GM18951 (cell line): Measurements from ENCODE around the gene PLPP4.

Experiments
- POLR2A ChIP-seq: IDR thresholded peaks from 4 replicates; pipeline ENCODE4 v1.6.1; 2011; ENCODE audit warnings: mild to moderate bottlenecking; ENCODE audit not compliant: insufficient read length, insufficient read depth; ENCODE audit errors: extremely low read depth
- in situ Hi-C: fragments of 300-500 bp; cut with MboI; formaldehyde crosslinking; loops from one replicate; pipeline ENCODE4 v1.12.0; 2022; ENCODE audit warnings: low sequenced_read_pairs, mixed read lengths, inconsistent platforms; ENCODE audit not compliant: unreplicated experiment

The PLPP4 gene

DNA sequence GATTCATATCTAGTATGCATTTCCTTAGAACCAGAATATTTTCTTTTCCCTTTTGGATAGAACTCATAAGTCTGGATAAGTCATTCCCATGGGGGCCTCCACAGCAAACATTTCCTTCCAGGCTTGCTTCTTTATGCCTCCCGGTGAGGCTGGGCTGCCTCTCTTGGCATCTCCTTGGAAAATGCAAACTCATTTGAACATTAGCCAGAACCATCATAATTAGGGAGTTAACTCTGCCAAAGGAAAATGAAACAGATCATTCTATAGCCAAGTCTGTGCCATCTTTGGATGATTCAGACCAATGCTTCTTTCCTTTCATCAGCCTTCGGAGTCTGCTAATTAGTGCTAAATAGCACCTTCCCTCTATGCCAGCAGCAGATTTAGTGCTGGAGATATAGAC, 81.1 kb downstream of the PLPP4 start:
- in situ Hi-C loops = no loop called here

DNA sequence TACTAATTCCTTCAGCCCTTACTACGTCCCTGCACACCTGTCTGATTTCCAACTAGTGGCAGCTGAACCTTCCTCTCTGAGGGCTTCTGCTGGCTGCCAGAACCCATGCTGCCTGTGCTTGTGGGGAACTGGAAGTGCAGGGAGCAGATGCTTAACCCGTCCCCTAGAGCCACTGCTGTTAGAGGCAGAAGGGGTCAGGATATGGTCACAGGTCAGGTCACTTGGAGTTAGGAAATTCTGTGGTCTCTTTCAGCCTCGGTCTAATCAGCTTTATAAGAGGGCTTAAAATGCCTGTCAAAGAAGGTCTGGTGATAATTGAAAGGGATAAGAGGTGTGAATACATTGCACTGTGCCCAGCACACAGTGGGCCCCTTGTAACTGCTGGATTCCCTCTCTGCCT, 82.0 kb downstream of the PLPP4 start:
- TF ChIP-seq POLR2A = no peak
- in situ Hi-C loops = no loop called here

More for the DNA sequence above, 81.1 kb downstream of the PLPP4 start:
- TF ChIP-seq POLR2A = no peak

DNA sequence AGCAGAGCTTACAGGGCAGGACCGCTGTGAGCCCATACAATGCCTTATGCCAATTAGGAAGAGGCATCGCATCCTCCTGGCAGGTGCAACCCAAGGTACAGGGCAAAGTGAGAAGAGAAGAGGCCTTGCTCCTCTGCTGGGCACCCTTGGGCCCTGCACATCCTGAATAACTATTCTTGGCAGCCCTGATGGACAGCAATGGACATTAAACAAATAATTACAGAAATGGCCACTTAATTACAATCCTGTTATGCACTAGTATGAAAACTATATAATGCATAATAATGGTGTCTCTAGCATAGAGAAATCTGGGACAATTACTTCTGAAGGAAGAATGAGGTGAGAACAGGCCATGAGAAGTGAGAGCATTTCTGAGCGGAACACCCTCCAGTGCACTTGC, 83.5 kb downstream of the PLPP4 start:
- in situ Hi-C loops = no loop called here
- TF ChIP-seq POLR2A = no peak

DNA sequence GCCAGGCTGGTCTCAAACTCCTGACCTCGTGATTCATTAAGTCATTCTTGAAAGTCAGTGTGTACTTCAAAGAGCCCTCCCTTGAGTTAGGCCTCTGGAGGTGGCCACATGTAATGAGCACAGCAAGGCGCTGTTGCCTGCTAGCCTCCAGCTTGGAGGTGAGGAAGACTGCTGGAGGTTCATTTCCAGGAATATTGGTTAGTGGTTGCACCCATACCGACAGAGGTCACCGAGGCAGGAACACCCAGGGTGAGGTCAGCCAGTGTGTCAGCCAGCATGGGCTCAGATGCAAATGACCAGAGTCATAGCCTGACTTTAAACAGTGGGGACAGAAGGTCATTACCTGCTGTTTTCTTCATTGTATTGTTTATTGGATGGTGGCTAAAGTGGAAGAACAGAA, 85.0 kb downstream of the PLPP4 start:
- no peak for TF ChIP-seq POLR2A
- in situ Hi-C loops = no loop called here

DNA sequence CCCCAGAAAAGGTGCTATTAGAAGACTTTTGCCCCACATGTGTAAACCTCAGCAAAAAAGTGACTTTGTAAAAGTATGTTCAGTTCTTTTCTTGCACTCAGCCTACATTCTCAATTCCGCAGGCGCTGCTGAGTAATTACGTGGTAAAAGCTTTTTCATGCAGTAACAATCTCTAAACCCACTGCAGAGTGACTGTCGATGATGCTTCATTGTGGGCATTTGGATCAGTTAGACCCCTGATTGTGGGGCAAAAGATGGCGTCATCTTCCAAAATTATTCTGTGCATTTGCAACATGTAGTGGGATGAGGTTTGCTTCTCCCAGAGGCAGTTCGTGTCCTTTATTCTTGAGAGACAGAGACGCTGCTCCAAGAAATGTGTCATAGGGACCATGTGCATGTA, 85.6 kb downstream of the PLPP4 start:
- in situ Hi-C loops = no loop called here
- TF ChIP-seq POLR2A = no peak

DNA sequence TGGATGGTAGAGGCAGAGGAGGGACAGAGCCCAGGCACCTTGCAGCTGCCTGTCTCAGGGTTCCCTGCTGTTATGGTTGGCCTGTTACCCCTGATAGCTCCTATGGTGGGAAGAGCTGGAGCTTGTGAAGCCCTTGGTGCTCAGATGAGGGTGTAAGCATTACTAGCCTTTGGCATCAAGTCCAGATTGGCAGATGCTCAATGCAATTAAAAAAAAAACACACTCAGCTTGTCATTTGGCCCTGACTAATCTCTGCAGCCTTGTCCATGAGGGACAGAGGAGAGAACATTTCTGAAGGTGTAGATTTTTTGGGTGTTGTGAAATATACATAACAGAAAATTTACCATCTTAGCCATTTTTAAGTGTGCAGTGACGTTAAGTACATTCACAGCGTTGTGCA, 86.3 kb downstream of the PLPP4 start:
- TF ChIP-seq POLR2A = no peak
- in situ Hi-C loops = no loop called here

DNA sequence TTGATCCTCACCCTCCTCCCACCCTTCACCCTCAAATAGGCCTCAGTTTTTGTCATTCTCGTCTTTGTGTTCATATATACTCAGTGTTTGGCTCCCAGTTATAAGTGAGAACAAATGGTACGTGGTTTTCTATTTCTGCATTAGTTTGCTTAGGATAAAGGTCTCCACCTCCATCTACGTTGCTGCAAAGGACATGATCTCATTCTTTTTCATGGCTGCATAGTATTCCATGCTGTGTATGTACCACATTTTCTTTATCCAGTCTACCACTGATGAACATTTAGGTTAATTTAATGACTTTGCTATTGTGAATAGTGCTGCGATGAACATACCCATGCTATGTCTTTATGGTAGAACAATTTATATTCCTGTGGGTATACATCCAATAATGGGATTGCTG, 91.2 kb downstream of the PLPP4 start:
- in situ Hi-C loops = no loop called here
- no peak for TF ChIP-seq POLR2A

DNA sequence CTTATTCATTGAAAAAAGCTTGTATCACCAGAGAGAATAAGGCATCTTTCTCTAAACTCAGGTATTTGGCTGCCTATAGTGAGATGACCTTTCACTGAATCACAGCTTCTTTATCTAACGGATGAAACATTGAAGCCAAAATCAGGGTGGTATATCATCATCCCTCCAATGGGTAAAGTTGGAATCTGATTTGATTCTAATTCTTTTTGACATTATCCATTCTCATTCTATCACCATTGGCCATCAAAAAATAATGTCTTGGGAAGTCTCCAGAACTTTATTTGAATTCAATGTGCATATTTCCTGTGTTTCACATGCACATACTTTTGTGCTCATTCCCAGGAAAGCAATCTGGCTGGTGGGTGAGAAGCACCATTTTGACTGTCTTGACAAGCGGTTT, 95.2 kb downstream of the PLPP4 start:
- in situ Hi-C loops = no loop called here
- TF ChIP-seq POLR2A = no peak

DNA sequence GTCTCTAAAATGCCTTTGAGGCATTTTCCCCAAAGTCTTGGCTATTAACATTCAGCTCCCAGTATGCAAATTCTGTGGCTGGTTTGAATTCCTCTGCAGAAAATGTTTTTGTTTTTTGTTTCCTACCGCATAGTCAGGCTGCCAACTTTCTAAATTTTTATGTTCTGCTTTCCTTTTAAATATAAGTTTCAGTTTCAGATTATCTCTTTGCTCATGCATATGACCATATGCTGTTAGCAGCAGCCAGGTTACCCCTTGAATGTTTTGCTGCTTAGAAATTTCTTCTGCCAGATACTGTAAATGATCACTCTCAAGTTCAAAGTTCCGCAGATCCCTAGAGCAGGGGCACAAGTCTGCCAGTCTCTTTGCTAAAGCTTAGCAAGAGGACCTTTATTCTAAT, 96.9 kb downstream of the PLPP4 start:
- TF ChIP-seq POLR2A = no peak

DNA sequence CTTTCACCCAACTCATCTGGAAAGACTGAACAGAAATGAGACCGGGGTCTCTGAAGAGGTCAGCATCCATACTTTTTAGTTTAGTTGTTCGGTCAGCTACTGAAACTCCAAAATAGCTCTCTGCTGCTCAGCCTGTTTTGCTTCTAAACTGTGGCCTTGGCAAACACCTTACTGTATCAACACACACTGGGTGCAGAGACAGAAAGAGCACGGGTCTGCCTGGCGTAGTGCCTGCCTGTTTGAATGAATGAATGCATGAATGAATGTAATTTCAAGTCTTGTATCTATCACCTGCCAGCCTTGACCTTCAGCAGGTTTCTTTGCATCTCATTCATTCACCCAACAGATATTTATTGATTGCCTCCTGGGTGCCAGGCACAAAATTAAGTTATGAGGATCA, 98.4 kb downstream of the PLPP4 start:
- in situ Hi-C loops = no loop called here
- TF ChIP-seq POLR2A = no peak

More for the DNA sequence above, 96.9 kb downstream of the PLPP4 start:
- in situ Hi-C loops = no loop called here

DNA sequence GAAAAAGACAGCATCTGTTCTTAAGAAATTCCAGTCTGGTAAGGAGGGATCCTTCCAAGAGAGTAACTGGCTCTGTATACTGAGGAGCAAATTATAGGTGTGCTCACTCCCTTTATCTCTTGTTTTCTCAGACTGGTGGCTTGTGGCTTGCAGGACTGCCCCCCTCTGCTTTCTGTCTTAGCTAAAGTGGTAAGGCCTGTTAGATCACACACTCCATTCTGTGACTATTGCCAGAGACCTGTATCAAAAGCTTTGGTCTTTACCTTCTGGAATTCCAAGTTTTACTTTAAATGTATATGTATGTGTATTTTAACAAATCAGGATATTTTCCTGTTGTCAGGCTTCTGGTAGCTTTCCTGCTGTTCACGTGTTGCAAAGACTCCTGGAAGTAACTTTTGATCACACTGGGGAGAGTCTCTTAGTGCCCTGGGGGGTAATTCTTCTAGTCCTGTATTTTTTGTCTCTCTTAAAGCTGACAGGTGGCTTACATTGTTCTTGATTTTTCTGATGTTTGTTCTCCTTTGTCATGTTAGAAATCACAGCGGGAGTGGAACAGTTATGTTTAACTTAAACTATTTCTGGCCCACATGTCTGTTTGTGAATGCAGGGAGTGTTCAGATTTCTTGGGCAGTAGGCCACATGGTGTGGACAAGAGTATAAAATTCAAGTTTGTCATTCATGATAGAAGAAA, 99.0 kb downstream of the PLPP4 start:
- in situ Hi-C loops = no loop called here

DNA sequence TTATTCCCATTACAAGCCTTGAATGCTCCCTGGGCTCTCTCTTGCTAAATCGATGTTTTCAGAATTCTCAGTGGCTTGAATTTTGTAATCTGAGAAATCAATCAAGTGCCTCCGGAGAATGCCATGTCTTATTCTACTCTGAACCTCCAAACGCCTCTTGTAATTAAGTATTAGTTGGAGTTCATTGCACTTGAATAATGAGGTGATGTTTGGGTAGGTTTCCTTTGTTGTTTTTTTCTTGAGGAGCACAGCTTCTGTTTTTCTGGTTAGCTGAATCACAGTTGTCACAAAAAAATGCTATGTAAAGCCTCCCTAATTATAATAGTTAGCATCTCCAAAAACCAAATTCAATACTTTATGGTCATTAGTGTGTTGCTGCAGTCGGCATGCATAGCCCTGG, 100.3 kb downstream of the PLPP4 start:
- no peak for TF ChIP-seq POLR2A
- in situ Hi-C loops = no loop called here

More for the DNA sequence above, 99.0 kb downstream of the PLPP4 start:
- no peak for TF ChIP-seq POLR2A

DNA sequence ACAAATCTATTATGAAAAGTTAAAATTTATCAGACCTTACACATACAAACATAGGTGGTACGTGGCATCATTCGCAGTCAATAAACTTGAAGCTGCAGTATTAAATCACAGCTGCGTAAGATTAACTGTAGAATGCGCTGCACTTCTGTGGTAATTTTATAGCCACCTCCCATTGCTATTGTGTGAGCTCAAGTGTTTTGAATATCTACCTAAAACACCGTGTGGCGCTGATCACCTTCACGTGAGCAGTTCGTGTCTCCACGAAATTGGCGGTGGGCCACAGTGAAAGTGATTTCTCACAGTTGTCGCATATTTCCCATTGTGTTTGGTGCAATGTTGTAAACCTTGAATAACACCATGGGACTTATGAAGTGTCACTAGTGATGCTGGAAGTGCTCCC, 102.8 kb downstream of the PLPP4 start:
- no peak for TF ChIP-seq POLR2A
- in situ Hi-C loops = no loop called here

DNA sequence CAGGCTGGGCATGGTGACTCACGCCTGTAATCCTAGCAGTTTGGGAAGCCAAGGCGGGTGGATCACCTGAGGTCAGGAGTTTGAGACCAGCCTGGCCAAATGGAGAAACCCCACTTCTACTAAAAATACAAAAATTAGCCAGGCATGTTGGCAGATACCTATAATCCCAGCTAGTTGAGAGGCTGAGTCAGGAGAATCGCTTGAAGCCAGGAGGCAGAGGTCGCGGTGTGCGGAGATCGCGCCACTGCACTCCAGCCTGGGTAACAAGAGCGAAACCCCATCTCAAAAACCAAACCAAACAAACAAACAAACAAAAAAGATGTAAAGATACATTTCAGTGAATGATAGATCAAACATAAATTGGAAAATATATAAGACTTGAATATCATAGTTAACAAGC, 105.9 kb downstream of the PLPP4 start:
- TF ChIP-seq POLR2A = no peak
- in situ Hi-C loops = no loop called here

DNA sequence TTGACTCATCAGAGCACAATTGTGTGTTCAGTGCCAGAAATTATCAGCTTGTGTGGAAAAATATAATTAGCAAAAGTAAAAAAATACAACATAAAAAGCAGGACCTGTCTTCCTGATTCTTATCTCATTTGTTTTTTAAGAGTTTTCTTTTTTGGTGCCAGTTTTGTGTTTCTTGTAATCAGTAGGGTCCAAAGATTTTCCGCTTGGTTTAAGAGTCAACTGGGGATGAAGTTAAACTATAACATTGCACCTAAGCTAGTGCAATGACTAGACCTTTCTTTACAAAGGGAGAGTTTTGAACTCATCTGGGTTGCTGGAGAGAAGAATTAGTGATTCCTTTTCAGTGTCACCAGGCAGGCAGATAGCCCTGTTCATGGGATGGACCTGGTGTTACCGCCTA, 113.4 kb downstream of the PLPP4 start:
- in situ Hi-C loops = no loop called here
- TF ChIP-seq POLR2A = no peak
